ENCODE data around the gene NBPF3. TPM values are rescaled to one million over a fixed set of nuclear protein-coding genes. Genes with fewer than 3 reads are reported as not detected.

NBPF3 gene
- total RNA-seq, 3 donors from 2014 or later (not counting 1 experiment from before 2014, with no cell fraction given), result 10.4 to 22.6 (median 13.1) TPM

DNA sequence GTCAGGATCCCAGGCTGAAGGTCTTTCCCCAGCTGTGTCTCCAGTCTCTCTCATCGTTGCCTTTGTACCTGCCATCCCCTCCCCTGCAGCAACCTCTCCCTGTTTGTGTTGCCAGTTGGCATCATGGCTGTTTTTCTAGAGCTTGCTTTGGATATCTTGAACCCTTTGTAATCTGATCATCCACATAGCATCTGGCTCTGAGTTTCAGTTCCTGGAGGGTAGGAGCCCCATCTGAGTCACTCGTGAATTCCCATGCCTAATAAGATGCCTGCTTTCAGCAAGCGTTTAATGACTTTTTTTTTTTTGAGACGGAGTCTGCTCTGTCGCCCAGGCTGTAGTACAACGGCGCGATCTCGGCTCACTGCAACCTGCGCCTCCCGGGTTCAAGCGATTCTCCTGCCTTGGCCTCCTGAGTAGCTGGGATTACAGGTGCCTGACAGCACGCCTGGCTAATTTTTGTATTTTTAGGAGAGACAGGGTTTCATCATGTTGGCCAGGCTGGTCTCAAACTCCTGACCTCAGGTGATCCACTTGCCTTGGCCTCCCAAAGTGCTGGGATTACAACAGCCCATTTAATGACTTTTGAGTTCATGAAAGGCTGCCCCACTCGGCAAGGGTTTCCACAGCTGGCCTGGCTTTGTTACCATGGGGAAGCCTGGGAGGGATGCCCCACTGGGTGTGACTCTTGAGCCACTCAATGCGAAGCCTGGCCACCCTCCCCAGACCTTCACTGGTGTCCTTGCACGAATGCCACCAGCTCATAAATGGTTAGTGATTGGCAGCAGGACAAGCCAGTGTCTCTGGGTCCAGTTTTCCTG, 81.2 kb downstream of the NBPF3 start:
- Histone ChIP-seq H3K4me3 (ENCODE audit: low read length) (no peak overlapping the region), H3K4me1 (ENCODE audit: control insufficient read depth, insufficient read depth, low read length) (peaks cover 10% of the 10 kb centered on the region), H3K9me3 (ENCODE audit: control insufficient read depth, insufficient read depth, low read length) (no peaks in the 10 kb centered on the region), H3K27ac (ENCODE audit: low read length) (no peak overlapping the region), H3K36me3 (ENCODE audit: control insufficient read depth, insufficient read depth, low read length) (no peaks in the 10 kb centered on the region), H3K27me3 (ENCODE audit: control insufficient read depth, insufficient read depth, low read length) (no peaks in the 10 kb centered on the region)
- H3K4me3 Mint-ChIP-seq, result no peak overlapping the region
- DNase-seq, result no peak
- H3K27me3 Mint-ChIP-seq (ENCODE audit: low read depth in 2 of 2), result peaks cover 4 to 5% of the 10 kb centered on the region in 2 donors
- intact Hi-C loops (cut with micrococcal nuclease), result no loop called here
- no peak for ATAC-seq
- H3K27ac Mint-ChIP-seq, result no peak overlapping the region
- H3K36me3 Mint-ChIP-seq, result no peaks in the 10 kb centered on the region
- no peaks in the 10 kb centered on the region for H3K9me3 Mint-ChIP-seq
- TF ChIP-seq, protein P1, sequence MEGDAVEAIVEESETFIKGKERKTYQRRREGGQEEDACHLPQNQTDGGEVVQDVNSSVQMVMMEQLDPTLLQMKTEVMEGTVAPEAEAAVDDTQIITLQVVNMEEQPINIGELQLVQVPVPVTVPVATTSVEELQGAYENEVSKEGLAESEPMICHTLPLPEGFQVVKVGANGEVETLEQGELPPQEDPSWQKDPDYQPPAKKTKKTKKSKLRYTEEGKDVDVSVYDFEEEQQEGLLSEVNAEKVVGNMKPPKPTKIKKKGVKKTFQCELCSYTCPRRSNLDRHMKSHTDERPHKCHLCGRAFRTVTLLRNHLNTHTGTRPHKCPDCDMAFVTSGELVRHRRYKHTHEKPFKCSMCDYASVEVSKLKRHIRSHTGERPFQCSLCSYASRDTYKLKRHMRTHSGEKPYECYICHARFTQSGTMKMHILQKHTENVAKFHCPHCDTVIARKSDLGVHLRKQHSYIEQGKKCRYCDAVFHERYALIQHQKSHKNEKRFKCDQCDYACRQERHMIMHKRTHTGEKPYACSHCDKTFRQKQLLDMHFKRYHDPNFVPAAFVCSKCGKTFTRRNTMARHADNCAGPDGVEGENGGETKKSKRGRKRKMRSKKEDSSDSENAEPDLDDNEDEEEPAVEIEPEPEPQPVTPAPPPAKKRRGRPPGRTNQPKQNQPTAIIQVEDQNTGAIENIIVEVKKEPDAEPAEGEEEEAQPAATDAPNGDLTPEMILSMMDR (IDR thresholded peaks at IDR 0.05), result no peak
- no peaks in the 10 kb centered on the region for H3K4me1 Mint-ChIP-seq
- WGBS (ENCODE audit: insufficient coverage), result 90% methylated on average over 16 of the region's 16 CpGs

- Mint-ChIP-seq H3K4me3 (no peak overlapping the region), H3K27ac (no peak overlapping the region), H3K36me3 (no peaks in the 10 kb centered on the region), H3K9me3 (no peaks in the 10 kb centered on the region), H3K4me1 (peaks cover 0 to 4% of the 10 kb centered on the region in 2 donors), H3K27me3 (ENCODE audit: low read depth in 2 of 2) (no peaks in the 10 kb centered on the region)
- intact Hi-C loops (cut with micrococcal nuclease), result no loop called here
- WGBS (ENCODE audit: insufficient coverage), result 99% methylated on average over 4 of the region's 4 CpGs
- DNase-seq, result no peak
- Histone ChIP-seq H3K9me3 (ENCODE audit: control insufficient read depth, insufficient read depth, low read length) (no peaks in the 10 kb centered on the region), H3K27me3 (ENCODE audit: control insufficient read depth, insufficient read depth, low read length) (no peaks in the 10 kb centered on the region), H3K36me3 (ENCODE audit: control insufficient read depth, insufficient read depth, low read length) (no peaks in the 10 kb centered on the region), H3K27ac (ENCODE audit: low read length) (no peak overlapping the region), H3K4me3 (ENCODE audit: low read length) (no peak overlapping the region), H3K4me1 (ENCODE audit: control insufficient read depth, insufficient read depth, low read length) (peaks cover 10% of the 10 kb centered on the region)
- TF ChIP-seq, protein P1 (IDR thresholded peaks at IDR 0.05), result no peak
- no peak for ATAC-seq
Observed at GRCh38 chr1:21521717-21522060, 81.8 kb downstream of the NBPF3 start.

DNA sequence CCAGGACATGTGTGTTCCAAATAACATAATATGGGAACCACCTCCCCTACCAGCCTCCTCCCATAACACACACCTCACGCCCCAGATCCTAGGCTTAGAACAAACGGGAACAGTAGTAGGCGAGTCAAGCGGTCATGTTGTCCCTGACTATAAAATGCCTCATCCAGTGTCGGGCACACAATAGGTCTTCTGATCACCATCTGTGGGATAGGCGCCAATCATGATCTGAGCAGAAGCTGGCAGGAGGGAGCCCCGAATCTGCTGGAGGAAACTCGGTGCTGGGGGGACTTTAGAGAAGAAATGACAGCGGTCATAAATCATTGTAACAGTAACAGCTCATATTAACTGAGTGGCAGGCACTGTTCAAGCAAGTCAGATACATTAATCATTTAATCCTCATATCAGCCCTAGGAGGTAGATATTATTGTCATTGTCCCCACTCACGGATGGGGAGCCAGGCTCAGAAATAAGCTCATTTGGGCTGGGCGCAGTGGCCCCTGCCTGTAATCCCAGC, 82.6 kb downstream of the NBPF3 start:
- Mint-ChIP-seq H3K4me1 (peaks cover 0 to 7% of the 10 kb centered on the region in 2 donors), H3K36me3 (no peaks in the 10 kb centered on the region), H3K9me3 (no peaks in the 10 kb centered on the region), H3K4me3 (no peak overlapping the region), H3K27me3 (ENCODE audit: low read depth in 2 of 2) (no peaks in the 10 kb centered on the region), H3K27ac (no peak overlapping the region)
- no peaks in the 10 kb centered on the region for H3K9me3 ChIP-seq (ENCODE audit: control insufficient read depth, insufficient read depth, low read length)
- WGBS (ENCODE audit: insufficient coverage), result 84% methylated on average over 11 of the region's 11 CpGs
- H3K27me3 ChIP-seq (ENCODE audit: control insufficient read depth, insufficient read depth, low read length), result no peaks in the 10 kb centered on the region
- TF ChIP-seq, protein P1 (IDR thresholded peaks at IDR 0.05), result no peak
- H3K4me3 ChIP-seq (ENCODE audit: low read length), result no peak overlapping the region
- H3K36me3 ChIP-seq (ENCODE audit: control insufficient read depth, insufficient read depth, low read length), result no peaks in the 10 kb centered on the region
- DNase-seq, result no peak
- H3K4me1 ChIP-seq (ENCODE audit: control insufficient read depth, insufficient read depth, low read length), result peaks cover 10% of the 10 kb centered on the region
- intact Hi-C loops (cut with micrococcal nuclease), result no loop called here
- ATAC-seq, result no peak
- H3K27ac ChIP-seq (ENCODE audit: low read length), result no peak overlapping the region

All from natural killer cell (primary cell).